Transverse colon (tissue), 4 donors: Measurements from ENCODE around the gene KRTAP10-5.
"Not testable (repeated sequence)": the region's sequence is repeated elsewhere in the genome, so short reads cannot be mapped to it uniquely, and the experiment has no call there.

Experiments used
- EP300 ChIP-seq: sonication (generic); formaldehyde crosslinking; IDR thresholded peaks from one replicate; pipeline ENCODE4 v1.6.1; 2017; ENCODE audit warnings: antibody characterized with exemption, low read depth
- POLR2AphosphoS5 ChIP-seq, 3 donors: sonication (generic); formaldehyde crosslinking; IDR thresholded peaks; one replicate each; pipeline ENCODE4 v1.6.1; 2016; ENCODE audit warnings: antibody characterized with exemption in 3 of 3
- TF ChIP-seq, protein P1 (sequence below), 5 experiments: fragments of 200-600 bp in 3 of 5; fragments of 450-650 bp in 2 of 5; sonication (generic) in 3 of 5; IDR thresholded peaks; 1 replicate in 2 of 5; 2 replicates in 3 of 5; pipeline ENCODE4 v1.5.1; 2016 to 2017; ENCODE audit warnings: antibody characterized with exemption in 5 of 5, inconsistent platforms in 3 of 5, mild to moderate bottlenecking in 2 of 5, moderate library complexity in 1 of 5

- TF ChIP-seq, protein P1, sequence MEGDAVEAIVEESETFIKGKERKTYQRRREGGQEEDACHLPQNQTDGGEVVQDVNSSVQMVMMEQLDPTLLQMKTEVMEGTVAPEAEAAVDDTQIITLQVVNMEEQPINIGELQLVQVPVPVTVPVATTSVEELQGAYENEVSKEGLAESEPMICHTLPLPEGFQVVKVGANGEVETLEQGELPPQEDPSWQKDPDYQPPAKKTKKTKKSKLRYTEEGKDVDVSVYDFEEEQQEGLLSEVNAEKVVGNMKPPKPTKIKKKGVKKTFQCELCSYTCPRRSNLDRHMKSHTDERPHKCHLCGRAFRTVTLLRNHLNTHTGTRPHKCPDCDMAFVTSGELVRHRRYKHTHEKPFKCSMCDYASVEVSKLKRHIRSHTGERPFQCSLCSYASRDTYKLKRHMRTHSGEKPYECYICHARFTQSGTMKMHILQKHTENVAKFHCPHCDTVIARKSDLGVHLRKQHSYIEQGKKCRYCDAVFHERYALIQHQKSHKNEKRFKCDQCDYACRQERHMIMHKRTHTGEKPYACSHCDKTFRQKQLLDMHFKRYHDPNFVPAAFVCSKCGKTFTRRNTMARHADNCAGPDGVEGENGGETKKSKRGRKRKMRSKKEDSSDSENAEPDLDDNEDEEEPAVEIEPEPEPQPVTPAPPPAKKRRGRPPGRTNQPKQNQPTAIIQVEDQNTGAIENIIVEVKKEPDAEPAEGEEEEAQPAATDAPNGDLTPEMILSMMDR (IDR thresholded peaks at IDR 0.05): not testable (repeated sequence)
- TF ChIP-seq EP300; POLR2AphosphoS5 (IDR thresholded peaks at IDR 0.05): not testable (repeated sequence)
These were observed 22.1 kb downstream of the KRTAP10-5 start for GRCh38 chr21:44558329-44558675.
